Breast epithelium (tissue), 4 donors: Measurements from ENCODE around the gene DNAJC8. TPM values are rescaled to one million over a fixed set of nuclear protein-coding genes. Genes with fewer than 3 reads are reported as not detected.

Experiments
- DNase-seq, 2 donors: peaks; one replicate each; pipeline ENCODE4 v3.0.0-alpha.2; 2019; ENCODE audit warnings: low spot score in 2 of 2
- H3K27ac ChIP-seq, 2 donors: fragments of 200-600 bp; sonication (generic) in 1 of 2; one replicate each; pipeline ENCODE4 v1.5.1; 2016 to 2019; ENCODE audit warnings: mild to moderate bottlenecking in 1 of 2
- H3K27me3 ChIP-seq, 2 donors: fragments of 200-600 bp; sonication (generic) in 1 of 2; one replicate each; pipeline versions ENCODE4 v1.5.1 to v1.6.0; 2017 to 2019; ENCODE audit warnings: control low read depth in 1 of 2, mild to moderate bottlenecking in 1 of 2
- H3K36me3 ChIP-seq: fragments of 200-600 bp; one replicate; pipeline ENCODE4 v1.5.1; 2019
- H3K4me1 ChIP-seq, 2 donors: fragments of 200-600 bp; sonication (generic); one replicate each; pipeline ENCODE4 v1.5.1; 2016 to 2019; ENCODE audit warnings: control low read depth in 1 of 2
- H3K4me3 ChIP-seq, 3 donors: fragments of 200-600 bp; sonication (generic); 1 replicate in 2 of 3; 2 replicates in 1 of 3; pipeline ENCODE4 v1.5.1; 2016 to 2019; ENCODE audit warnings: mild to moderate bottlenecking in 3 of 3, moderate library complexity in 2 of 3
- H3K9me3 ChIP-seq, 2 donors: fragments of 200-600 bp; sonication (generic) in 1 of 2; one replicate each; pipeline ENCODE4 v1.5.1; 2016 to 2019; ENCODE audit warnings: control low read depth in 1 of 2
- CTCF ChIP-seq, 3 donors: fragments of 450-650 bp; IDR thresholded peaks; one replicate each; pipeline ENCODE4 v1.5.1; 2016 to 2017; ENCODE audit warnings: antibody characterized with exemption in 3 of 3, mild to moderate bottlenecking in 3 of 3, moderate library complexity in 3 of 3
- POLR2A ChIP-seq: fragments of 450-650 bp; IDR thresholded peaks from one replicate; pipeline ENCODE4 v1.6.1; 2016; ENCODE audit warnings: antibody characterized with exemption, mild to moderate bottlenecking, moderate library complexity
- POLR2AphosphoS5 ChIP-seq, 3 donors: sonication (generic); formaldehyde crosslinking; IDR thresholded peaks; one replicate each; pipeline ENCODE4 v1.6.1; 2017; ENCODE audit warnings: antibody characterized with exemption in 3 of 3
- intact Hi-C: fragments of 100-400 bp; cut with DNase I; formaldehyde crosslinking; loops from one replicate; pipeline ENCODE4 v1.15.1; 2023; ENCODE audit warnings: low total_unique reads
- total RNA-seq, 3 donors: library from RNA; depleted of rRNA; stranded (reverse); fragments of >200 nt; gene quantifications; one replicate each; pipeline ENCODE4 v1.1.0, GENCODE V29; 2016

The DNAJC8 gene
- total RNA-seq, 3 donors from 2014 or later = 67.8 to 76.4 (median 75.4) TPM

- Histone ChIP-seq H3K4me3 (peak overlapping the region; percentile 84 to 94 (median 90)), H3K27ac (peak overlapping the region; percentile 86 to 90), H3K4me1 (no peaks in the 10 kb centered on the region), H3K9me3 (no peaks in the 10 kb centered on the region), H3K27me3 (no peaks in the 10 kb centered on the region), H3K36me3 (no peaks in the 10 kb centered on the region)
- peak; percentile 68 to 73 for DNase-seq
- TF ChIP-seq POLR2A = no peak
- no peak for TF ChIP-seq CTCF (IDR thresholded peaks at IDR 0.05)
- no peak for TF ChIP-seq POLR2AphosphoS5 (IDR thresholded peaks at IDR 0.05)
- intact Hi-C loops = no loop called here
Measured at GRCh38 chr1:28259934-28260802, 27.3 kb upstream of the DNAJC8 start.

- Histone ChIP-seq H3K36me3 (no peaks in the 10 kb centered on the region), H3K9me3 (no peaks in the 10 kb centered on the region), H3K27ac (peak within 1 kb of the TSS; percentile 86 to 90), H3K4me1 (no peaks in the 10 kb centered on the region), H3K4me3 (peak within 1 kb of the TSS; percentile 84 to 94 (median 90)), H3K27me3 (no peaks in the 10 kb centered on the region)
- peak; percentile 99 for DNase-seq
- TF ChIP-seq CTCF (IDR thresholded peaks at IDR 0.05) = no peak
- peak; percentile 69 to 89 (median 70) for TF ChIP-seq POLR2AphosphoS5 (IDR thresholded peaks at IDR 0.05)
- peak; percentile 94 for TF ChIP-seq POLR2A
- intact Hi-C loops = no loop called here
Measured at GRCh38 chr1:28259252-28259933, 26.6 kb upstream of the DNAJC8 start, which contains the start of gene SESN2. Gene SESN2, plus strand, starts transcription at chr1:28259518. Its CDS starts 330 bp downstream, at chr1:28259848.

GRCh38 chr1:28258628-28259251 lies 25.9 kb upstream of the DNAJC8 start:
- Histone ChIP-seq H3K27ac (peak overlapping the region; percentile 1 to 90), H3K27me3 (no peaks in the 10 kb centered on the region), H3K36me3 (no peaks in the 10 kb centered on the region), H3K4me3 (peak overlapping the region; percentile 84 to 94 (median 90)), H3K4me1 (no peaks in the 10 kb centered on the region), H3K9me3 (no peaks in the 10 kb centered on the region)
- DNase-seq = no peak
- no peak for TF ChIP-seq CTCF (IDR thresholded peaks at IDR 0.05)
- intact Hi-C loops = no loop called here

- H3K9me3 ChIP-seq = no peaks in the 10 kb centered on the region
- no peak overlapping the region for H3K4me3 ChIP-seq
- DNase-seq = no peak
- H3K36me3 ChIP-seq = no peaks in the 10 kb centered on the region
- no peak overlapping the region for H3K27ac ChIP-seq
- H3K27me3 ChIP-seq = no peaks in the 10 kb centered on the region
- intact Hi-C loops = no loop called here
- no peaks in the 10 kb centered on the region for H3K4me1 ChIP-seq
- no peak for TF ChIP-seq CTCF (IDR thresholded peaks at IDR 0.05)
- TF ChIP-seq POLR2A = no peak
- no peak for TF ChIP-seq POLR2AphosphoS5 (IDR thresholded peaks at IDR 0.05)
Measured at GRCh38 chr1:28257736-28258135, 24.9 kb upstream of the DNAJC8 start.
